ENCODE results near the gene PACRGL. TPM values are rescaled to one million over a fixed set of nuclear protein-coding genes. Genes with fewer than 3 reads are reported as not detected.

Gene PACRGL
- total and polyA plus RNA-seq, 2 donors from 2014 or later = 11.3 to 22.4 TPM

GRCh38 chr4:20761382-20761781 lies 61.1 kb downstream of the PACRGL start:
- Histone ChIP-seq H3K4me1 (ENCODE audit: control insufficient read depth in 2 of 3, insufficient read depth in 2 of 3, low read depth in 1 of 3, low read length in 3 of 3) (no peaks in the 10 kb centered on the region), H3K9me3 (ENCODE audit: control insufficient read depth in 2 of 3, insufficient read depth in 1 of 3, low read length in 3 of 3) (no peaks in the 10 kb centered on the region), H3K27ac (ENCODE audit: low read depth in 2 of 2, low read length in 2 of 2) (no peak overlapping the region), H3K4me3 (ENCODE audit: low read length in 3 of 3) (no peak overlapping the region), H3K9ac (ENCODE audit: low read length in 3 of 3) (no peak overlapping the region), H3K36me3 (ENCODE audit: control insufficient read depth in 2 of 3, insufficient read depth in 3 of 3, low read length in 3 of 3) (no peaks in the 10 kb centered on the region), H3K27me3 (ENCODE audit: control insufficient read depth, insufficient read depth, low read length) (no peaks in the 10 kb centered on the region)
- intact Hi-C loops (cut with DNase I) = loop anchor here (10.0 kb wide), 1 partner anchor 713 kb away; no protein-coding TSS in a partner anchor
- no peak for DNase-seq
- no peak for FAIRE-seq
- no peak for TF ChIP-seq CTCF (IDR thresholded peaks at IDR 0.05; ENCODE audit: borderline replicate concordance, extremely low read depth, insufficient read depth)

DNA sequence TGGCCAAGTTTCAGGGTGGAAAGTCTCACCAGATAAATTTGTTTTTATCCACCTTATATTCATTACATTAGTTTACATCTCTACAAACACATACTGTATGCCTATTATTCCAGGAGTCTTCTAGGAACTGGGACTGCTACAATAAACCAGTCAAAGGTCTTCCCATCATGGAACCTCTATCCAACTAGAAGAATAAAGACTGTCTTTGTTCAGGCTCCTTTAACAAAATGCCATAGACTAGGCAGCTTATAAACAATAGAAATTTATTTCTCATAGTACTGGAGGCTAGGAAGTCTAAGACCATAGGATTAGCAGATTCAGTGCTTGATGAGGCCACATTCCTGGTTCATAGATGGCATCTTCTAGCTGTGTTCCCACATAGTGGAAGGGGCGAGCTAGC lies 61.6 kb downstream of the PACRGL start:
- TF ChIP-seq CTCF (IDR thresholded peaks at IDR 0.05; ENCODE audit: borderline replicate concordance, extremely low read depth, insufficient read depth) = no peak
- no peak overlapping the region for H3K4me3 ChIP-seq (ENCODE audit: low read length in 3 of 3)
- DNase-seq (no peak), FAIRE-seq (no peak)
- H3K27me3 ChIP-seq (ENCODE audit: control insufficient read depth, insufficient read depth, low read length) = no peaks in the 10 kb centered on the region
- H3K27ac ChIP-seq (ENCODE audit: low read depth in 2 of 2, low read length in 2 of 2) = no peak overlapping the region
- H3K9ac ChIP-seq (ENCODE audit: low read length in 3 of 3) = no peak overlapping the region
- no peaks in the 10 kb centered on the region for H3K36me3 ChIP-seq (ENCODE audit: control insufficient read depth in 2 of 3, insufficient read depth in 3 of 3, low read length in 3 of 3)
- H3K4me1 ChIP-seq (ENCODE audit: control insufficient read depth in 2 of 3, insufficient read depth in 2 of 3, low read depth in 1 of 3, low read length in 3 of 3) = no peaks in the 10 kb centered on the region
- H3K9me3 ChIP-seq (ENCODE audit: control insufficient read depth in 2 of 3, insufficient read depth in 1 of 3, low read length in 3 of 3) = no peaks in the 10 kb centered on the region
- intact Hi-C loops (cut with DNase I) = loop anchor here (10.0 kb wide), 1 partner anchor 713 kb away; no protein-coding TSS in a partner anchor

- Histone ChIP-seq H3K36me3 (ENCODE audit: control insufficient read depth in 2 of 3, insufficient read depth in 3 of 3, low read length in 3 of 3) (no peaks in the 10 kb centered on the region), H3K4me3 (ENCODE audit: low read length in 3 of 3) (no peak overlapping the region), H3K27ac (ENCODE audit: low read depth in 2 of 2, low read length in 2 of 2) (no peak overlapping the region), H3K9ac (ENCODE audit: low read length in 3 of 3) (no peak overlapping the region), H3K9me3 (ENCODE audit: control insufficient read depth in 2 of 3, insufficient read depth in 1 of 3, low read length in 3 of 3) (no peaks in the 10 kb centered on the region), H3K4me1 (ENCODE audit: control insufficient read depth in 2 of 3, insufficient read depth in 2 of 3, low read depth in 1 of 3, low read length in 3 of 3) (no peaks in the 10 kb centered on the region), H3K27me3 (ENCODE audit: control insufficient read depth, insufficient read depth, low read length) (no peaks in the 10 kb centered on the region)
- DNase-seq (no peak), FAIRE-seq (no peak)
- TF ChIP-seq CTCF (IDR thresholded peaks at IDR 0.05; ENCODE audit: borderline replicate concordance, extremely low read depth, insufficient read depth) = no peak
- intact Hi-C loops (cut with DNase I) = loop anchor here (10.0 kb wide), 1 partner anchor 710 kb away; no protein-coding TSS in a partner anchor
Measured at GRCh38 chr4:20764366-20764992, 64.2 kb downstream of the PACRGL start.
